SK-N-MC (cell line): ENCODE results near the gene TASL.

Experiments
- EZH2 ChIP-seq: fragments of 200-600 bp; sonication (generic); IDR thresholded peaks from one replicate; pipeline ENCODE4 v1.6.1; 2017; ENCODE audit warnings: antibody characterized with exemption
- FOXP2 ChIP-seq: optimal IDR thresholded peaks from 2 replicates; pipeline ENCODE3; 2011; ENCODE audit warnings: mild to moderate bottlenecking, moderate library complexity; ENCODE audit not compliant: insufficient read depth; ENCODE audit errors: extremely low read length, control extremely low read depth
- POLR2AphosphoS5 ChIP-seq: IDR thresholded peaks from 2 replicates; pipeline ENCODE4 v1.6.1; 2012; ENCODE audit warnings: mild to moderate bottlenecking, low read depth, low read length, borderline replicate concordance

DNA sequence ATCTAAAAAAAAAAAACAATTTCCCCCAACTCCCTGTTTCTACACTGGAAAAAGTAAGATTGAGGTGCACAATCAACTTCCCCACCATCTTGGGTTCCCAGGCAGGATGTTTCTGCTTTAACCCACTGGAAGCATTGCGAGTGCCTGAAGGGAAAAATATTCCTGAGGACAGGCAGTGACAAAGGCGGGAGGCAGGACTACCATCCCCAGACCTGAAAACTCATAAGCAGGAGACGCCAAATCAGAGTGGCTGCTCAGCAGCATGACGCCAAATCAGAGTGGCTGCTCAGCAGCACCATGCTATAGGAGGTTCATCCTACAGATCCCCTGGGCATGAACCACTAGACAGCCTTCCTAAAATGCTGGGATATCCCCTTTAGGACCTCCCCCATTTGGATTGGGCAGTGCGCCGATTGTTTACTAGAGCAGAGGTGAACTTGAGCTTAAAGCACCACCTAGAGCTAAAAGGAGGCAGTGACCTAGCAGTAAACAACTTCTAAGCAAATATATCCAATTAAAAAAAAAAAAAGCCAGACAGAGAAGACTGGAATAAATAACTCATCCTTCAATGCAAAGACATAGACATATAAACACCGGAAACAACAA is 40.7 kb upstream of the TASL start:
- TF ChIP-seq POLR2AphosphoS5, result no peak
- TF ChIP-seq EZH2, result no peak
- TF ChIP-seq FOXP2, result no peak
